Measurements from ENCODE around the gene LAMC1.

- no peak for TF ChIP-seq POLR2A (IDR thresholded peaks at IDR 0.05; ENCODE audit: low read length)
- no peak for TF ChIP-seq GATA1 (IDR thresholded peaks at IDR 0.05; ENCODE audit: low read depth, low read length)
These were observed 20.4 kb upstream of the LAMC1 start for GRCh38 chr1:183002797-183003196.

Data from erythroblast (primary cell).